ENCODE results near the gene SLC25A26.
"Not testable (repeated sequence)": the region's sequence is repeated elsewhere in the genome, so short reads cannot be mapped to it uniquely, and the experiment has no call there.

The SLC25A26 gene

DNA sequence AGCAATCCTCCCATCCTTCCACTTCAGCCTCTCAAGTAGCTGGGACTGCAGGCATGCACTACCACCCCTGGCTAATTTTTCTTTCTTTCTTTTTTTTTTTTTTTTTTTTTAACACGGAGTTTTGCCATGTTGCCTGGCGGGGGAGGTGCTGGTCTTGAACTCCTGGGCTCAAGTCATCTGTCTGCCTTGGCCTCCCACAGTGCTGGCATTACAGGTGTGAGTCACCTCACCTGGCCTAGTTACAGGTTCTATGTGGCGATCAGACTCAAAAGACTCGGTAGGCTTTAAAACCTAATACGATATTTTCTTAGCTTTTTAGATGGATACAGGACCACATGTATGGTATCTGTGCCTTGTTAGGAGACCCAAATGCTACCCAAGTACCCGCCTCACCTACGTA lies 14.0 kb upstream of the SLC25A26 start:
- H3K4me1 Mint-ChIP-seq, result no peaks in the 10 kb centered on the region
- ATAC-seq, result no peak
- no peaks in the 10 kb centered on the region for H3K36me3 Mint-ChIP-seq (ENCODE audit: low read depth)
- no peaks in the 10 kb centered on the region for H3K9me3 Mint-ChIP-seq
- H3K27me3 Mint-ChIP-seq, result peaks cover 16% of the 10 kb centered on the region
- H3K27ac Mint-ChIP-seq, result no peak overlapping the region
- H3K4me3 Mint-ChIP-seq, result no peak overlapping the region
- DNase-seq, result no peak

DNA sequence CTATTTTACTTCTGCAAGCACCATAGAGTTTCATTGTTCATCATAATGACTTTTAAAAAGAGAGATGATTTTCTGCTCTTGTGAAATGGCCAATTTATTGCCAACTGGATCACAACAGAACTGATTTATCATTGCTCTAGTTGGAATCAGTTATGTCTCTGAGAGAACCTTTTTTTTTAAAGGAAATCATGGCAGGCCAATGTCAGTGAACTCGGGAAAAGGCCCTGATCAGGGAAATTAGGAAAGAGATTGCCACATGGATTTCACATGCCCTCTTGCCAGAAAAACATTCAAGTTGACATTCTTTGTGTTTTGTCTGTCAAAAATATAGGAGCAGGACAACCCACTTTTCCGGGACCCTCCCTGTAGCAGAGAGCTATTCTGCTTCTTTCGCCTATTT lies 12.6 kb upstream of the SLC25A26 start:
- H3K36me3 Mint-ChIP-seq (ENCODE audit: low read depth), result no peaks in the 10 kb centered on the region
- no peaks in the 10 kb centered on the region for H3K4me1 Mint-ChIP-seq
- DNase-seq, result no peak
- ATAC-seq, result no peak
- H3K9me3 Mint-ChIP-seq, result no peaks in the 10 kb centered on the region
- no peak overlapping the region for H3K4me3 Mint-ChIP-seq
- peaks cover 16% of the 10 kb centered on the region for H3K27me3 Mint-ChIP-seq
- no peak overlapping the region for H3K27ac Mint-ChIP-seq

DNA sequence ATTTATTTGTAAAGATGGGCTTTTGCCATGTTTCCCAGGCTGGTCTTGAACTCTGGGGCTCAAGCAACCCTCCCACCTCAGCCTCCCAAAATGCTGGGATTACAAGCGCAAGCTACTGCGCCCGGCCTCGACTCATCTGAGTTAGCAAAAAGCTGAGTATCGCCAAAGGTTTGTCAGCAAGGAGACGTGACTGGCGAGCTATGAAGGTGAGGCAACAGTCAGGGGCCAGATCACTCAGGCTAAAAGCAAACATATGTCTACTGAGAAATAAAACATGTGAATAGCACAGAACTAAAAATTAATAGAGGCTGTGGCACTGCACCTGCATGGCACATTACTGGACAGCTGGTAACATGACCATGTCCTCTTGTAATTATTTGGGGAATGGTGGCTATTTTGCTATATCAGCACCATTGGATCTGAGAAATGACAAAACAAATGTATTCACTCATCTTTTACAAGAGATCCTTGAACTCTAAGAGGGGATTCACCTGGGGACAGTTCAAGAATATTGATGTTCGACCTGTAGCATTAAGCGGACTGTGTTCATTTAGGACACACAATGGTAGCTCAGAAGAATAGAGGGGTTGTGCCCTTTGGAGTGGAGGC lies 10.0 kb upstream of the SLC25A26 start:
- no peak for DNase-seq
- no peak overlapping the region for H3K4me3 Mint-ChIP-seq
- no peaks in the 10 kb centered on the region for H3K36me3 Mint-ChIP-seq (ENCODE audit: low read depth)
- H3K9me3 Mint-ChIP-seq, result no peaks in the 10 kb centered on the region
- peaks cover 7% of the 10 kb centered on the region for H3K27me3 Mint-ChIP-seq
- ATAC-seq, result no peak
- H3K4me1 Mint-ChIP-seq, result no peaks in the 10 kb centered on the region
- H3K27ac Mint-ChIP-seq, result no peak overlapping the region

DNA sequence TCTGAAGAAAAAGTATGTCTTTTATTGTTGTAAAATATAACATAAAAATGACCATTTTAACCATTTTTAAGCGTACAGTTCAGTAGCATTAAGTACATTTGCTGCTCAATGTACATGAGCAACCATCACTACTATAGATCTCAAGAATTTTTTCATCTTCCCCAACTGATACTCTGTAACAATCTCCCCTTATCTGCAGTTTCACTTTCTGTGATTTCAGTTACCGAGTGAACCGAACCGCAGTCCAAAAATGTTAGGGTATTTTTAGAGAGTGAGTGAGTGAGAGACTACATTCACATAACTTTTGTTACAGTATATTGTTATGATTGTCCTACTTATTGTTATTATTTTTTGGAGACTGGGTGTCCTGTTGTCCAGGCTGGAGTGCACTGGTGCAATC lies 9.0 kb upstream of the SLC25A26 start:
- H3K4me3 Mint-ChIP-seq, result no peak overlapping the region
- H3K4me1 Mint-ChIP-seq, result no peaks in the 10 kb centered on the region
- H3K27me3 Mint-ChIP-seq, result peaks cover 4% of the 10 kb centered on the region
- H3K9me3 Mint-ChIP-seq, result no peaks in the 10 kb centered on the region
- DNase-seq (no peak), ATAC-seq (no peak)
- no peaks in the 10 kb centered on the region for H3K36me3 Mint-ChIP-seq (ENCODE audit: low read depth)
- no peak overlapping the region for H3K27ac Mint-ChIP-seq

DNA sequence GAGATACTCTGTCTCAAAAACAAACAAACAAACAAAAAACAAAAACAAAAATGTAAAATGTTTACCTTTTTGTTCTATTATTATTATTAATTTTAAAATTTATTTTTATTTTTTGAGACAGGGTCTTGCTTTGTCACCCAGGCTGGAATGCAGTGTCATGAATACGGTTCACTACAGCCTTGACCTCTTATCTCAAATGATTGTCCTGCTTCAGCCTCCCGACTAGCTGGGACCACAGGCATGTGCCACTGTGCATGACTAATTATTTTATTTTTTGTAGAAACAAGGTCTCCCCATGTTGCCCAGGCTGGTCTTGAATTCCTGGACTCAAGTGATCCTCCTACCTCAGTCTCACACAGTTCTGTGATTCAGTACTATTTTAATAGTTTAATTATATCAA lies 5.7 kb upstream of the SLC25A26 start:
- H3K36me3 Mint-ChIP-seq (ENCODE audit: low read depth), result no peaks in the 10 kb centered on the region
- no peak overlapping the region for H3K27ac Mint-ChIP-seq
- DNase-seq, result no peak
- H3K27me3 Mint-ChIP-seq, result peaks cover 7% of the 10 kb centered on the region
- no peak for ATAC-seq
- no peak overlapping the region for H3K4me3 Mint-ChIP-seq
- peaks cover 3% of the 10 kb centered on the region for H3K4me1 Mint-ChIP-seq
- no peaks in the 10 kb centered on the region for H3K9me3 Mint-ChIP-seq

DNA sequence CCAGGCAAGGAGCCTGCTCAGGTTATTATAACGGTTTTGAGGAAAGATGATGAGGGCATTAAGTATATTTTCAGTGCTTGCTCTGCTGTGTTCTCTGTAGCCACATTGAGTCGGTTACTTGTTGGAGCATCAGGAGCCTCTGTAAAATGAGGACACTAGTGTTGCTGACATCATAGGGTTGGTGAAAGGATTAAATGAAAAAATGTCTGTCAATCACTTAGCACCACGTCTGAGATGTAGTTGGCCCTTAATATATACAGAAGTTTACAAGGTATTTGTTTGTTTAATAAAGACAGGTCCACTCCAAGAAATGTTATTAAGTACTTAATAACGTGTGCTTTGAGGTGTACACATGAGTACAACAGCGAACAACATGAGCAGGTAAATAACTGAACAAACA lies 735 bp upstream of the SLC25A26 start:
- DNase-seq, result no peak
- peaks cover 45% of the 10 kb centered on the region for H3K4me1 Mint-ChIP-seq
- H3K27me3 Mint-ChIP-seq, result peaks cover 3% of the 10 kb centered on the region
- peak overlapping the region; percentile 95 for H3K4me3 Mint-ChIP-seq
- ATAC-seq, result no peak
- H3K27ac Mint-ChIP-seq, result no peak overlapping the region
- H3K9me3 Mint-ChIP-seq, result peaks cover 7% of the 10 kb centered on the region
- H3K36me3 Mint-ChIP-seq (ENCODE audit: low read depth), result peaks cover 31% of the 10 kb centered on the region

DNA sequence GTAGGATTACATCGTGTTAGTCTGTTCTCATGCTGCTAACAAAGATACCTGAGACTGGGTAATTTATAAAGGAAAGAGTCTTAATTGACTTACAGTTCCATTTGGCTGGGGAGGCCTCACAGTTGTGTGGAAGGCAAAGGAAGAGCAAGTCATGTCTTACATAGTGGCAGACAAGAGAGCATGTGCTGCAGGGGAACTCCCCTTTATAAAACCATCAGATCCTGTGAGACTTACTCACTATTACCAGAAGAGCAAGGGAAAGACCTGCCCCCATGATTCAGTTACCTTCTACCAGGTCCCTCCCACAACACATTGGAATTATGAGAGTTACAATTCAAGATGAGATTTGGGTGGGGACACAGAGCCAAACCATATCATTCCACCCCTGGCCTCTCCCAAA lies 3.4 kb downstream of the SLC25A26 start:
- H3K27ac Mint-ChIP-seq, result peak overlapping the region; percentile 85
- DNase-seq, result no peak
- peak overlapping the region; percentile 40 for H3K4me3 Mint-ChIP-seq
- H3K36me3 Mint-ChIP-seq (ENCODE audit: low read depth), result peaks cover 54% of the 10 kb centered on the region
- ATAC-seq, result peak; percentile 56
- peaks cover 68% of the 10 kb centered on the region for H3K4me1 Mint-ChIP-seq
- no peaks in the 10 kb centered on the region for H3K27me3 Mint-ChIP-seq
- H3K9me3 Mint-ChIP-seq, result peaks cover 7% of the 10 kb centered on the region

DNA sequence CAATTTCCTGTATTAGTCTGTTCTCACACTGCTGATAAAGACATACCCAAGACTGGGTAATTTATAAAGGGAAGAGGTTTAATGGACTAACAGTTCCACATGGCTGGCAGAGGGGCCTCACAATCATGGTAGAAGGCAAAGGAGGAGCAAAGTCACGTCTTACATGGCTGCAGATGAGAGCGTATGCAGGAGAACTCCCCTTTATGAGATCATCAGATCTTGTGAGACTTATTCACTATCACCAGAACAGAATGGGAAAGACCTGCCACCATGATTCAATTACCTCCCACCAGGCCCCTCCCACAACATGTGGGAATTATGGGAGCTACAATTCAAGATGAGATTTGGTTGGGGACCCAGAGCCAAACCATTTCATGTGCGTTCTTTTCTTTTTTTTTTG lies 5.3 kb downstream of the SLC25A26 start:
- Mint-ChIP-seq H3K36me3 (ENCODE audit: low read depth) (peaks cover 67% of the 10 kb centered on the region), H3K4me1 (peaks cover 67% of the 10 kb centered on the region)
- H3K9me3 Mint-ChIP-seq, H3K27ac Mint-ChIP-seq, ATAC-seq, H3K27me3 Mint-ChIP-seq, H3K4me3 Mint-ChIP-seq, DNase-seq: not testable (repeated sequence)

DNA sequence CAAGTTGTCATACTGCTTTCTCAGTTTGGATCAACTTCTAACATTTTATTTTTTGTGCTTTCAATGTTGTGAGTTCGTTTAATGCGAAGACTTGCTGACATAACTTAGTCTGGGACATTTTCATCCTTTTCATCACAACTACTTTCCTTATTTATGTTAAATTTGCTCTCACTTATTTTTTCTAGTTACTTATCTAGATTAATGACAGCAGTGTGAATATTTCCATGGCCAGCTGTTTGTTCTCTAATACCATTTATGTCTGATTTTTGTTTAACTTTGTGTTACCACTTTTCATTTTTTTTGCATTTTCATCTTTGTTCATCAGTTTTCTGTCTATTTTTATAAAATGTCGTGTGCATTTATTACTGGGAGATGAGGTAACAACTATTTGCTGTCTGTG lies 6.2 kb downstream of the SLC25A26 start:
- Mint-ChIP-seq H3K9me3 (peaks cover 3% of the 10 kb centered on the region), H3K36me3 (ENCODE audit: low read depth) (peaks cover 63% of the 10 kb centered on the region), H3K4me3 (no peak overlapping the region), H3K4me1 (peaks cover 60% of the 10 kb centered on the region), H3K27me3 (no peaks in the 10 kb centered on the region), H3K27ac (no peak overlapping the region)
- DNase-seq (no peak), ATAC-seq (no peak)

DNA sequence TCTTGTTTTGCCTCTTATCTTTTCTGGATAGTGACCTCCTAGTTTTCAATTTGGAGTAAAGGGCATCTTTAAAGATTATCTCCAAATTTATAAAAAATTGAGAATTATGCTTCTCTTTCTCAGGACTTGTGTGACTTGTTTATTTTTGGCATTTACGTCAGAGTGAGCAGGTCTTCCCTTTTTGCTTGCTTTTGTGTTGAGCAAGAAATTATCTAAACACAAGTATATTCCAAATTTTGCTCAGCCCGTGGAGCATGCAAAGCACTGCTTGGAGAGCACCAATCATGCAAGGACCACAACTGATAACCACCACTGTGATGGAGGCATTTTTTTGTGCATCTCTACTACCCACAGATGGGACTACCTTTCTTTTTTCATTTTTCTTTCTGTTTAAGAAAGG lies 7.1 kb downstream of the SLC25A26 start:
- Mint-ChIP-seq H3K4me1 (peaks cover 53% of the 10 kb centered on the region), H3K27ac (no peak overlapping the region), H3K4me3 (no peak overlapping the region), H3K9me3 (peaks cover 8% of the 10 kb centered on the region), H3K36me3 (ENCODE audit: low read depth) (peaks cover 64% of the 10 kb centered on the region), H3K27me3 (no peaks in the 10 kb centered on the region)
- DNase-seq, result no peak
- no peak for ATAC-seq

DNA sequence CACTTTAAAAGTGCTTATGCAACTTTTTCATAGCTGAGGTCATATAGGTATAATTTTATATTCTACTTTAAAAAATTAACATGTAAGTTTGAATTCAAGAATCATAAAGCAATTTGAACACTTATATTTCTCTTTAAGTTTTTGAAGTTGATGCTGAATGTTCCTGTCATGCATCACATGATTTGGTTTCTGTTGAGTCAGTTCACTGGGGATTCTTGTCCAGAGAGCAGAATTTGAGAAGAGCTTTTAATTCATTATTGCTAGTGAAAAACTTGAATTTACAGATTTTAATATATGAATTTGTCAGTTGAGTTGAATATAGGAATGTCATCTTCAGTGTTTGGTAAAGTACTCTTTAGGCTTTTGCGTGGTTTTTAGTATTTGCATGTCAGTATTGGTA lies 7.9 kb downstream of the SLC25A26 start:
- ATAC-seq (no peak), DNase-seq (no peak)
- H3K4me1 Mint-ChIP-seq, result peaks cover 45% of the 10 kb centered on the region
- no peak overlapping the region for H3K4me3 Mint-ChIP-seq
- no peaks in the 10 kb centered on the region for H3K27me3 Mint-ChIP-seq
- H3K27ac Mint-ChIP-seq, result no peak overlapping the region
- H3K9me3 Mint-ChIP-seq, result peaks cover 5% of the 10 kb centered on the region
- peaks cover 58% of the 10 kb centered on the region for H3K36me3 Mint-ChIP-seq (ENCODE audit: low read depth)

DNA sequence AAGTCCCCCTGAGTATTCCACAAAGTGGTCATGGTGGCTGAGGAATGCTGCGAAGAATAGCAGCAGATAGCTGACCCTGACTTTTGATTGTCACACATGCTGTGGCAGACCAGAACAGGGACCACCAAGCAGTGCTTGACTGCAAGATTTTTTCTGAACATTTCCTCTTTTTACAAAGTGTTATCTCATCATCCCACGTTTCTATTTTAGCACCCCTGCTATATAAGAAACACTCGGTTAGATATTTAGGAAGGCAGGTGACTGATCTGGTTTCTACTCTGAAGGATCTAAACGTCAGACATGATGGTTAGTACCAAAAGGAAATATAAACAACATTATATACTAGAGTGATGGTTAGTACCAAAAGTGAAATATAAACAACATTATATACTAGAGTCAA lies 9.1 kb downstream of the SLC25A26 start:
- no peak for ATAC-seq
- H3K36me3 Mint-ChIP-seq (ENCODE audit: low read depth), result peaks cover 55% of the 10 kb centered on the region
- DNase-seq, result no peak
- H3K27me3 Mint-ChIP-seq, result no peaks in the 10 kb centered on the region
- H3K4me3 Mint-ChIP-seq, result no peak overlapping the region
- peaks cover 8% of the 10 kb centered on the region for H3K9me3 Mint-ChIP-seq
- H3K4me1 Mint-ChIP-seq, result peaks cover 33% of the 10 kb centered on the region
- no peak overlapping the region for H3K27ac Mint-ChIP-seq

DNA sequence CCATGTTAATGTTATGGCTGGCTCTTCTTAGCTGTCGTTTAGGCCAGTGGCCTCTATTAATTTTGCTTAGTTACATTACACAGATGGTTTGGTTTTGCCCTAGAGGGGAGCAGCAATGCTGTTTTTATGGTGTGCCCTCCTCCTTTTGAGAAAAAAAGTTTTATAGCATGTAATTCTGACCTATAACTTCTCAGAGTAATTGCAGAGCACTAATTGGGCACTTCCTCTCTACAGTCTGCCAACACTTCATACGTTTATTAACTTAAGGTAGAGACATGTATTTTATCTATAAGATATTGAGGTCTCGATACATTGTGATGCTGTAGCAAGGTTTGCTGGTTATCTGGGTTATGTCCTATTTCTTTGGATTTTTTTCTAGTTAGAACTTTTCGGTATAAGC lies 12.2 kb downstream of the SLC25A26 start:
- peaks cover 56% of the 10 kb centered on the region for H3K36me3 Mint-ChIP-seq (ENCODE audit: low read depth)
- peaks cover 17% of the 10 kb centered on the region for H3K4me1 Mint-ChIP-seq
- ATAC-seq, result no peak
- H3K9me3 Mint-ChIP-seq, result peaks cover 25% of the 10 kb centered on the region
- no peak for DNase-seq
- H3K27me3 Mint-ChIP-seq, result no peaks in the 10 kb centered on the region
- no peak overlapping the region for H3K27ac Mint-ChIP-seq
- H3K4me3 Mint-ChIP-seq, result no peak overlapping the region

DNA sequence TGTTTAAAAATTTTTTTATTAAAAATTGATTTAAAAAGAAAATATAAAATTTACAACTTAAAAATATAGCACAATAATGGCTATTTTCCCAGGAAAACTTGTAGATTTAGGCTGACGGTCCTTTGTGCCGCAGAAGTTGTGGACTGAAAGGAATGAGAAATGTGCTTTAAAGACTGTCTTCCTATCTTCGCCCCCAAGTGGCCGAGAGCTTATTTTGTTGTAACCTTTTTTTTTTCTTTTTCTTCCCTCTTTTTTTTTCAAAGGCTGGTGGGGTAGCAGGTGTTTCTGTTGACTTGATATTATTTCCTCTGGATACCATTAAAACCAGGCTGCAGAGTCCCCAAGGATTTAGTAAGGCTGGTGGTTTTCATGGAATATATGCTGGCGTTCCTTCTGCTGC lies 15.5 kb downstream of the SLC25A26 start:
- no peak overlapping the region for H3K4me3 Mint-ChIP-seq
- H3K9me3 Mint-ChIP-seq, result peaks cover 41% of the 10 kb centered on the region
- no peak overlapping the region for H3K27ac Mint-ChIP-seq
- H3K36me3 Mint-ChIP-seq (ENCODE audit: low read depth), result peaks cover 68% of the 10 kb centered on the region
- DNase-seq (no peak), ATAC-seq (no peak)
- H3K27me3 Mint-ChIP-seq, result no peaks in the 10 kb centered on the region
- H3K4me1 Mint-ChIP-seq, result peaks cover 19% of the 10 kb centered on the region

DNA sequence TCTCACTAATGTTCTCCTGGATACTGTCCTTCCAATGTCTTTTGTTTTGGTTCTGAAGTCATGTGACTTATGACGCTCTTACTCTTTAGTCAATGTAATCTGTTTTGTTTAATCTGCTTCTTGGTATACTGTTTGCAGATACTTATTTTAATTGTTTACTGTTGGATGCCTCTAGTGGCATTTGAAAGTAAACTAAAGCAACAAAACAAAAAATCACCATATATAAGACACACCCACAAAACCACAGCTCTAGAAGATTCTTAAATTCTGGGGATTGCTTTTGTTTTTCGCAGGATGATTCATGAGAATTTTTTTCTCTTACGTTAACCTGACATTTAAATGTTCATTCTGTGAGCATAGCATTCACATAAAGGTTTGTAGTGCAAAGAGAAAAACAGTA lies 16.8 kb downstream of the SLC25A26 start:
- Mint-ChIP-seq H3K9me3 (peaks cover 38% of the 10 kb centered on the region), H3K4me3 (no peak overlapping the region), H3K36me3 (ENCODE audit: low read depth) (peaks cover 66% of the 10 kb centered on the region), H3K27me3 (no peaks in the 10 kb centered on the region), H3K4me1 (peaks cover 23% of the 10 kb centered on the region), H3K27ac (no peak overlapping the region)
- ATAC-seq (no peak), DNase-seq (no peak)

DNA sequence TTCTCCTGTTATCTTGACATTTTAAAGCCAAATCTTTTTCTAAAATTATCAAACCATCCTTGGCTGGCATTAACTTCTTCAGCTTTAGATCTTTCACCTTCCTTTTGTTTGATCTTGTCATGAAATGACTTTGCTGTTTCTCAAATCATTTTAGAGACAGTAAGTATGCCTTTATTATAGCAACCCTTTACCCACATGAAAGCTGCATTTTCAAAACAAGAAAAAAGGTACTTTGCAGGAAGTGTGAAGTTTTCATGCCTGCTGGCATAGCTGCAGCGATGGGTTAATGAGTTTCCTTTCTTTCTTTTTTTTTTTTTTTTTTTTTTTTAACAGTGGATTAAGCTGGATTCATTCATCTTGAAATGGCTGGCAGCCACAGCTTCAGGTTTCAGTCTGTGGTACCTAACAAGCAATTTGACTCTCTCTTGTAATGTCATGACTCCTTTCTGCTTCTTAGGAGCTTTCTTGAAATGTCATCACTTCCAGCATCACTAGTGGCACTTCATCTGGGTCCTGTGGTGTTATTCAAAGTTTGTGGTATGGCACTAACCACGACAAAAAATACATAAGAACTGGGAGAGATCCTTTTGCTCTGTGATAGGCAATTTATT lies 18.8 kb downstream of the SLC25A26 start:
- H3K9me3 Mint-ChIP-seq, result peaks cover 35% of the 10 kb centered on the region
- peak; percentile 93 for ATAC-seq
- H3K4me3 Mint-ChIP-seq, result no peak overlapping the region
- peaks cover 67% of the 10 kb centered on the region for H3K36me3 Mint-ChIP-seq (ENCODE audit: low read depth)
- DNase-seq, result no peak
- H3K27ac Mint-ChIP-seq, result peak overlapping the region; percentile 65
- H3K4me1 Mint-ChIP-seq, result peaks cover 23% of the 10 kb centered on the region
- no peaks in the 10 kb centered on the region for H3K27me3 Mint-ChIP-seq

Data from activated naive CD8-positive, alpha-beta T cell treated with anti-CD3 and anti-CD28 coated beads, Interleukin-2, amount 50 U/mL, for 24 hours (primary cell).